Endometrium (tissue), 2 donors: ENCODE results near the gene ARHGAP45.

ENCODE experiments used
- FAIRE-seq: peaks from 2 replicates; lab custom pipeline; 2012; peaks lifted over from hg19 to GRCh38; lab: Jason Lieb, UNC
- donor health status: control.
- donor health status: control.

Gene ARHGAP45

GRCh38 chr19:1133471-1133929 is 66.5 kb downstream of the ARHGAP45 start:
- FAIRE-seq: no peak

GRCh38 chr19:1134431-1134830 is 67.5 kb downstream of the ARHGAP45 start:
- FAIRE-seq: no peak

- FAIRE-seq: no peak
These were observed 68.5 kb downstream of the ARHGAP45 start for GRCh38 chr19:1135454-1135853.

- no peak for FAIRE-seq
These were observed 69.2 kb downstream of the ARHGAP45 start for GRCh38 chr19:1136201-1136600.
